MM.1S (cell line): Measurements from ENCODE around the gene HS2ST1.

Experiments
- DNase-seq: peaks from one replicate; pipeline ENCODE4 v3.0.0-alpha.2; 2015
- H2AFZ ChIP-seq: fragments of 300-600 bp; sonication (generic); 2 replicates; pipeline ENCODE4 v1.6.0; 2016; ENCODE audit warnings: antibody characterized with exemption, low read length
- H3F3A ChIP-seq: fragments of 300-600 bp; sonication (generic); 2 replicates; pipeline ENCODE4 v1.6.1; 2016; ENCODE audit warnings: mild to moderate bottlenecking, antibody characterized with exemption, low read length, moderate library complexity, mixed read lengths; ENCODE audit not compliant: insufficient read depth
- H3K27ac ChIP-seq: fragments of 300-600 bp; sonication (generic); 2 replicates; pipeline ENCODE4 v1.5.1; 2016; ENCODE audit warnings: mild to moderate bottlenecking, low read length
- H3K27me3 ChIP-seq: fragments of 300-600 bp; sonication (generic); replicated peaks from 2 replicates; pipeline ENCODE4 v1.6.0; 2016; ENCODE audit warnings: low read length; ENCODE audit not compliant: insufficient read depth
- H3K36me3 ChIP-seq: fragments of 300-600 bp; sonication (generic); replicated peaks from 2 replicates; pipeline ENCODE4 v1.6.1; 2016; ENCODE audit warnings: mild to moderate bottlenecking, low read length, mixed read lengths; ENCODE audit not compliant: insufficient read depth
- H3K4me1 ChIP-seq: fragments of 300-600 bp; sonication (generic); 2 replicates; pipeline ENCODE4 v1.6.1; 2016; ENCODE audit warnings: low read length, mixed read lengths
- H3K4me2 ChIP-seq: fragments of 300-600 bp; sonication (generic); 2 replicates; pipeline ENCODE4 v1.6.0; 2016; ENCODE audit warnings: low read depth, low read length
- H3K4me3 ChIP-seq: fragments of 300-600 bp; sonication (generic); 2 replicates; pipeline ENCODE4 v1.5.1; 2016; ENCODE audit warnings: low read length, mixed read lengths
- H3K79me2 ChIP-seq: fragments of 300-600 bp; sonication (generic); 2 replicates; pipeline ENCODE4 v1.6.1; 2016; ENCODE audit warnings: mixed run types, low read length, mixed read lengths
- H3K9ac ChIP-seq: fragments of 300-600 bp; sonication (generic); 2 replicates; pipeline ENCODE4 v1.6.1; 2016; ENCODE audit warnings: low read length, mixed read lengths
- H3K9me2 ChIP-seq: fragments of 300-600 bp; sonication (generic); replicated peaks from 2 replicates; pipeline ENCODE4 v1.6.1; 2016; ENCODE audit warnings: mild to moderate bottlenecking, low read length, mixed read lengths; ENCODE audit not compliant: insufficient read depth
- H3K9me3 ChIP-seq: fragments of 300-600 bp; sonication (generic); replicated peaks from 2 replicates; pipeline ENCODE4 v1.6.1; 2016; ENCODE audit warnings: mild to moderate bottlenecking, low read length, mixed read lengths; ENCODE audit not compliant: insufficient read depth
- H4K20me1 ChIP-seq: fragments of 300-600 bp; sonication (generic); 2 replicates; pipeline ENCODE4 v1.6.1; 2016; ENCODE audit warnings: mild to moderate bottlenecking, low read length, moderate library complexity, mixed read lengths; ENCODE audit not compliant: insufficient read depth
- CTCF ChIP-seq: fragments of 300-600 bp; sonication (generic); IDR thresholded peaks from 2 replicates; pipeline ENCODE4 v1.5.1; 2016; ENCODE audit warnings: antibody characterized with exemption, low read length, mixed read lengths
- EZH2 ChIP-seq: fragments of 300-600 bp; sonication (generic); optimal IDR thresholded peaks from 2 replicates; pipeline ENCODE3; 2017; ENCODE audit warnings: low read depth, mild to moderate bottlenecking, antibody characterized with exemption, low read length, mixed read lengths
- EZH2phosphoT487 ChIP-seq: fragments of 300-600 bp; sonication (generic); IDR thresholded peaks from 2 replicates; pipeline ENCODE4 v1.6.1; 2018; ENCODE audit warnings: antibody characterized with exemption, low read length

The HS2ST1 gene

DNA sequence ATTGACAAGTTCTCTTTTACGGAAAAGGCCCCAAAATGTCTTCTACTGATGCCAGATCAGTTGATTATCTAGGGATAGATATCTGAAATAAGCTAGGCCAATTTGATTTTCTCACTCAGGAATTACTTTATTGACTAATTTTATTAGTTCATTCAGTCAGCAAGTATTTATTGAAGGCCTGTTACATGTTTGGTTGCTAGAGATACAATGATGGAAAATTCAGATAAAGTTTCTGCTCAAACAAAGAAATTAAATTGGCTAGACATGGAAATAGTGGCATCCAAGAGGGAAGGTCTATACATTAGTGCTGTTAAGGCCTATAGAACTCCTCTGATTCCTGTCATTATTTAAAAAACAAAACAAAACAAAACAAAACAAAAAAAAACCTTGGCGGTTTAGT, 56.5 kb downstream of the HS2ST1 start:
- Histone ChIP-seq H3K9ac (no peak overlapping the region), H3K27me3 (no peaks in the 10 kb centered on the region), H3K4me1 (peaks cover 5% of the 10 kb centered on the region), H2AFZ (no peak overlapping the region), H3K9me3 (no peaks in the 10 kb centered on the region), H3K79me2 (peaks cover 26% of the 10 kb centered on the region), H3K36me3 (no peaks in the 10 kb centered on the region), H3K4me3 (no peak overlapping the region), H3K9me2 (no peaks in the 10 kb centered on the region), H3K27ac (no peak overlapping the region), H4K20me1 (no peaks in the 10 kb centered on the region), H3F3A (no peaks in the 10 kb centered on the region), H3K4me2 (no peak overlapping the region)
- DNase-seq = no peak
- no peak for TF ChIP-seq CTCF
- no peak for TF ChIP-seq EZH2
- TF ChIP-seq EZH2phosphoT487 = no peak

GRCh38 chr1:86971778-86972177, 57.3 kb downstream of the HS2ST1 start:
- no peak overlapping the region for H3K27ac ChIP-seq
- peaks cover 26% of the 10 kb centered on the region for H3K79me2 ChIP-seq
- H3K4me1 ChIP-seq = peaks cover 4% of the 10 kb centered on the region; the same call in 1 of the 2 replicates
- no peak overlapping the region for H3K4me2 ChIP-seq
- no peak for DNase-seq
- no peak overlapping the region for H3K9ac ChIP-seq
- no peaks in the 10 kb centered on the region for H3K9me2 ChIP-seq
- H4K20me1 ChIP-seq = no peaks in the 10 kb centered on the region
- no peaks in the 10 kb centered on the region for H3K36me3 ChIP-seq
- no peaks in the 10 kb centered on the region for H3K27me3 ChIP-seq
- TF ChIP-seq EZH2phosphoT487 (no peak), EZH2 (no peak), CTCF (no peak)
- H3F3A ChIP-seq = no peaks in the 10 kb centered on the region
- no peak overlapping the region for H2AFZ ChIP-seq
- no peaks in the 10 kb centered on the region for H3K9me3 ChIP-seq
- H3K4me3 ChIP-seq = no peak overlapping the region

DNA sequence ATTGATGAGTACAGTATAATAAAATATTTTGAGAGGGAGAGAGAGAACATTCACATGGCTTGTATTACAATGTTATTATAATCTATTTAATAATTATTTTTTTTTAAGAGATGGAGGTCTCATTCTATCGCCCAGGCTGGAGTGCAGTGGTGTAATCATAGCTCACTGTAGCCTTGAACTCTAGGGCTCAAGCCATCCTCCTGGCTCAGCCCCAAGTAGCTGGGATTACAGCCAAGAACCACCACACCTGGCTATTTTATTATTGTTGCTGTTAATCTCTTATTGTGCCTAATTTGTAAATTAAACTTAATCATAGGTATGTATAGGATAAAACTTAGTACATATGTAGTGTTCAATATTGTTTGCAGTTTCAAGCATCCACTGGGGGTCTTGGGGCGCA, 57.8 kb downstream of the HS2ST1 start:
- no peaks in the 10 kb centered on the region for H4K20me1 ChIP-seq
- H3F3A ChIP-seq = no peaks in the 10 kb centered on the region
- TF ChIP-seq EZH2phosphoT487 (no peak), CTCF (no peak), EZH2 (no peak)
- no peaks in the 10 kb centered on the region for H3K9me2 ChIP-seq
- no peak overlapping the region for H3K4me2 ChIP-seq
- H3K36me3 ChIP-seq = no peaks in the 10 kb centered on the region
- no peaks in the 10 kb centered on the region for H3K27me3 ChIP-seq
- no peak overlapping the region for H3K27ac ChIP-seq
- H3K9me3 ChIP-seq = no peaks in the 10 kb centered on the region
- no peak for DNase-seq
- peaks cover 25% of the 10 kb centered on the region for H3K79me2 ChIP-seq
- no peak overlapping the region for H2AFZ ChIP-seq
- no peak overlapping the region for H3K9ac ChIP-seq
- peaks cover 4% of the 10 kb centered on the region; the same call in 1 of the 2 replicates for H3K4me1 ChIP-seq
- H3K4me3 ChIP-seq = no peak overlapping the region
